Measurements from ENCODE around the gene SLC66A2. TPM values are rescaled to one million over a fixed set of nuclear protein-coding genes. Genes with fewer than 3 reads are reported as not detected.

The SLC66A2 gene
- total RNA-seq, 1 experiment from 2014 or later = 13.0 TPM

DNA sequence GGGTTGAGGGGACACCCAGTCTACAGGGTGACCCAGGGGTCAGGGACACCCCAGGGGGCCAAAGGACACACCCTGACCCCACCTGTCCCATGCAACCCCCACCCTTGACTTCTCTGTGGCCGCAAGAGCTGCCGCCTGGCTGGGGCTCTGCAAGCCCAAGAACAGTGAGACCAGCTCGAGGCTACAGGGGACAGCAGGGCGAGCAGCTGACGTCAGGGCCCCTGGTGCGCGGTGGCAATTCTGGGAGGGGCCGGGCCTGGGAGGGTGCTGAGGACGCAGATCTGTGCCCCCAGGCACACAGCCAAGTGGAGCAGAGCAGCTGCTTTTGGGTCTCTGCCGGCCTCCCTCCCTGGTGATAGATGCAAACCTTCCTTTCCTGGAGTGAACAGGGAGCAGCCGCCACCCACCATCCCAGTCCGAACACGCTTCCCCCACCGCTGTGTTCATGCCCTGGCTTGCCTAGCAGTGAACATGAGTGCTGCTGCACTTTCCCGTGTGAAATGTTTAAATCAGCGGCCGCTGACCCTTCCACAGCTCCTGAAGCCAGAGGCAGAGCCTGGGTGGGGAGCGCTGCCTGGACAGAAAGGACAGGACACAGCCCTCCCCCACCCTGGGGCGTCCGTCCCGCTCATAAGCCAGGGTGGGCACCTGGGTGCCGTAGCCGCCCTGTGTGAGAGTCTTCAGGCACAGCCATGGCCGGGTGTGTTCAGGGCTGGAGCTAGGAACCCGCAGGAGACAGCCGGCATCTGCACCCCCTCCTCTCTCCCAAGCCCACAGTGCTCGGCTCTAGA lies 46.9 kb downstream of the SLC66A2 start:
- Histone ChIP-seq H3K9me3 (ENCODE audit: control insufficient read depth, low read depth, low read length) (no peaks in the 10 kb centered on the region), H4K5ac (ENCODE audit: insufficient read length, low read depth, low read length) (no peak overlapping the region), H3K27ac (ENCODE audit: insufficient read length, low read depth, low read length) (no peak overlapping the region), H2BK5ac (ENCODE audit: insufficient read length, low read length) (no peak overlapping the region), H2BK15ac (ENCODE audit: low read depth, low read length) (no peak overlapping the region), H3K9ac (ENCODE audit: extremely low read depth, insufficient read length, low read length) (no peak overlapping the region), H3K4me2 (ENCODE audit: insufficient read depth, insufficient read length, low read length) (no peak overlapping the region), H3T11ph (ENCODE audit: low read length) (no peak overlapping the region), H2BK20ac (ENCODE audit: low read depth, low read length, poor library complexity, severe bottlenecking) (no peak overlapping the region), H3K14ac (ENCODE audit: insufficient read depth, low read length) (no peak overlapping the region; the same call in 1 of the 2 replicates), H3K4ac (ENCODE audit: low read depth, low read length) (no peak overlapping the region), H2AFZ (ENCODE audit: low read length) (no peak overlapping the region), H2BK12ac (ENCODE audit: insufficient read length, low read depth, low read length) (no peak overlapping the region), H3K23ac (ENCODE audit: insufficient read length, low read depth, low read length) (no peak overlapping the region), H2BK120ac (ENCODE audit: low read depth, low read length, poor library complexity, severe bottlenecking) (no peak overlapping the region), H4K20me1 (ENCODE audit: control insufficient read depth, insufficient read depth, insufficient read length) (no peaks in the 10 kb centered on the region), H4K8ac (replicated peaks; ENCODE audit: insufficient read length, low read depth, low read length) (no peak overlapping the region), H3K79me2 (ENCODE audit: insufficient read depth, low read length) (no peaks in the 10 kb centered on the region), H3K79me1 (ENCODE audit: insufficient read depth, low read depth, low read length, poor library complexity, severe bottlenecking) (no peaks in the 10 kb centered on the region), H3K56ac (ENCODE audit: insufficient read length, low read depth, low read length) (no peak overlapping the region), H3K18ac (ENCODE audit: insufficient read length, low read depth, low read length) (no peak overlapping the region), H3K4me1 (ENCODE audit: insufficient read depth, low read length) (no peaks in the 10 kb centered on the region), H4K91ac (ENCODE audit: insufficient read length, low read depth, low read length) (no peak overlapping the region), H2AK5ac (ENCODE audit: insufficient read length, low read length) (no peak overlapping the region), H3K27me3 (ENCODE audit: insufficient read depth, low read length) (no peaks in the 10 kb centered on the region), H3K23me2 (ENCODE audit: insufficient read length, low read depth, low read length, poor library complexity, severe bottlenecking) (no peaks in the 10 kb centered on the region)
- Mint-ChIP-seq H3K27me3 (ENCODE audit: low read depth) (peaks cover 4% of the 10 kb centered on the region), H3K27ac (peak overlapping the region in 1 of 3 experiments; percentile 62; a peak in 2 of 7 replicates), H3K4me1 (no peaks in the 10 kb centered on the region), H3K9me3 (peaks cover 15 to 29% of the 10 kb centered on the region in 2 experiments), H3K4me3 (no peak overlapping the region), H3K36me3 (ENCODE audit: insufficient read depth in 1 of 3, low read depth in 3 of 3) (peaks cover 14 to 42% (median 22%) of the 10 kb centered on the region in 3 experiments)
- TF ChIP-seq, protein P1, sequence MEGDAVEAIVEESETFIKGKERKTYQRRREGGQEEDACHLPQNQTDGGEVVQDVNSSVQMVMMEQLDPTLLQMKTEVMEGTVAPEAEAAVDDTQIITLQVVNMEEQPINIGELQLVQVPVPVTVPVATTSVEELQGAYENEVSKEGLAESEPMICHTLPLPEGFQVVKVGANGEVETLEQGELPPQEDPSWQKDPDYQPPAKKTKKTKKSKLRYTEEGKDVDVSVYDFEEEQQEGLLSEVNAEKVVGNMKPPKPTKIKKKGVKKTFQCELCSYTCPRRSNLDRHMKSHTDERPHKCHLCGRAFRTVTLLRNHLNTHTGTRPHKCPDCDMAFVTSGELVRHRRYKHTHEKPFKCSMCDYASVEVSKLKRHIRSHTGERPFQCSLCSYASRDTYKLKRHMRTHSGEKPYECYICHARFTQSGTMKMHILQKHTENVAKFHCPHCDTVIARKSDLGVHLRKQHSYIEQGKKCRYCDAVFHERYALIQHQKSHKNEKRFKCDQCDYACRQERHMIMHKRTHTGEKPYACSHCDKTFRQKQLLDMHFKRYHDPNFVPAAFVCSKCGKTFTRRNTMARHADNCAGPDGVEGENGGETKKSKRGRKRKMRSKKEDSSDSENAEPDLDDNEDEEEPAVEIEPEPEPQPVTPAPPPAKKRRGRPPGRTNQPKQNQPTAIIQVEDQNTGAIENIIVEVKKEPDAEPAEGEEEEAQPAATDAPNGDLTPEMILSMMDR (conservative IDR thresholded peaks at IDR 0.05) = no peak
- no CpG with 5 or more reads among the region's 27 CpGs for WGBS (ENCODE audit: extremely low coverage, insufficient read length, low lambda C conversion rate)
- DNase-seq = peak; percentile 18
